Activated naive CD4-positive, alpha-beta T cell treated with anti-CD3 and anti-CD28 coated beads, Interleukin-2, amount 50 U/mL, for 24 hours (primary cell): ENCODE results near the gene HIPK4.
"Not testable (repeated sequence)": the region's sequence is repeated elsewhere in the genome, so short reads cannot be mapped to it uniquely, and the experiment has no call there.

ENCODE experiments used
- H3K27ac Mint-ChIP-seq: one replicate; pipeline ENCODE4 v1.8.0; 2021; ENCODE audit warnings: mild to moderate bottlenecking, mixed read lengths
- H3K27me3 Mint-ChIP-seq: one replicate; pipeline ENCODE4 v1.8.0; 2021; ENCODE audit warnings: mixed read lengths
- H3K36me3 Mint-ChIP-seq: one replicate; pipeline ENCODE4 v1.8.0; 2021; ENCODE audit warnings: mixed read lengths
- H3K4me1 Mint-ChIP-seq: one replicate; pipeline ENCODE4 v1.8.0; 2021; ENCODE audit warnings: mixed read lengths
- H3K4me3 Mint-ChIP-seq: one replicate; pipeline ENCODE4 v1.8.0; 2021; ENCODE audit warnings: mild to moderate bottlenecking, mixed read lengths
- H3K9me3 Mint-ChIP-seq: one replicate; pipeline ENCODE4 v1.8.0; 2021; ENCODE audit warnings: mixed read lengths

HIPK4 gene

GRCh38 chr19:40390084-40390742, at the start of gene HIPK4:
TSS of gene HIPK4 (minus strand) at chr19:40390181. CDS start at chr19:40389902, 279 bp downstream.
- Mint-ChIP-seq H3K36me3 (no peaks in the 10 kb centered on the region), H3K27me3 (no peaks in the 10 kb centered on the region), H3K27ac (no peak within 1 kb of the TSS), H3K9me3 (no peaks in the 10 kb centered on the region), H3K4me1 (no peaks in the 10 kb centered on the region), H3K4me3 (no peak within 1 kb of the TSS)

DNA sequence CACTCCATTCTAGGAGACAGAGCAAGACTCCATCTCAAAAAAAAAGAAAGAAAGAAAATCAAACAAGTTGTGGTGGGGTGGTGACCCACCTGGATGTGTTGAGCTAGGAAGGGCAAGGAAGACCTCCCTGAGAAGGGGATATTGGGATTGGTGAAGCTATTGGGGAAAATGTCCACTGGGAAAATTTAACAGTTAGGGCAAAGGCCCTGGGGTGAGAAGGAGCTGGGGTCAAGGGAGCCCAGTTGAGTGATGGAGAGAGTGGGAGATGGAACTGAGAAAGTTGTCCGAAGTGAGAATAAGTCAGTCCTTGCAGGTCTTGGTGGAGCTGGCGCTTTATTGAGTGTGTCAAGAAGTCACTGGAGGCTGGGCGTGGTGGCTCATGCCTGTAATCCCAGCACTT, 48.3 kb upstream of the HIPK4 start:
- Mint-ChIP-seq H3K4me1 (peaks cover 28% of the 10 kb centered on the region), H3K27me3 (no peaks in the 10 kb centered on the region), H3K36me3 (no peaks in the 10 kb centered on the region), H3K4me3 (no peak overlapping the region), H3K9me3 (no peaks in the 10 kb centered on the region), H3K27ac (no peak overlapping the region)

GRCh38 chr19:40433391-40434216, 43.6 kb upstream of the HIPK4 start:
- Mint-ChIP-seq H3K9me3 (no peaks in the 10 kb centered on the region), H3K27ac (peak overlapping the region; percentile 99), H3K36me3 (no peaks in the 10 kb centered on the region), H3K27me3 (no peaks in the 10 kb centered on the region), H3K4me1 (peaks cover 20% of the 10 kb centered on the region), H3K4me3 (peak overlapping the region; percentile 88)

- H3K9me3 Mint-ChIP-seq, H3K27me3 Mint-ChIP-seq, H3K36me3 Mint-ChIP-seq: not testable (repeated sequence)
- peak overlapping the region; percentile 99 for H3K27ac Mint-ChIP-seq
- H3K4me3 Mint-ChIP-seq, result peak overlapping the region; percentile 88
- H3K4me1 Mint-ChIP-seq, result peaks cover 20% of the 10 kb centered on the region
Observed at GRCh38 chr19:40432760-40433159, 42.8 kb upstream of the HIPK4 start.

GRCh38 chr19:40431698-40432097, 41.7 kb upstream of the HIPK4 start:
- Mint-ChIP-seq H3K9me3 (no peaks in the 10 kb centered on the region), H3K4me3 (no peak overlapping the region), H3K4me1 (peaks cover 20% of the 10 kb centered on the region), H3K36me3 (no peaks in the 10 kb centered on the region), H3K27ac (peak overlapping the region; percentile 55), H3K27me3 (no peaks in the 10 kb centered on the region)

DNA sequence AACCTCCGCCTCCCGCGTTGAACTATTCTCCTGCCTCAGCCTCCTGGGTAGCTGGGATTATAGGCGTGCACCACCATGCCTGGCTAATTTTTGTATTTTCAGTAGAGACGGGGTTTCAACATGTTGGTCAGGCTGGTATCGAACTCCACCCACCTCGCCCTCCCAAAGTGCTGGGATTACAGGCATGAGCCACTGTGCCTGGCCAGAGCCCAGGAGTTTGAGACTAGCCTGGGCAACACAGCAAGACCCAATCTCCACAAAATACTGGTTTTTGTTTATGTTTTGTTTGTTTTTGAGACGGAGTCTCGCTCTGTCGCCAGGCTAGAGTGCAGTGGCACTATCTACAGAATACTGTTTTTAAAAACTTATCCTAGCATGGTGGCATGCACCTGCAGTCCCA, 40.3 kb upstream of the HIPK4 start:
- not testable (repeated sequence) for H3K9me3 Mint-ChIP-seq, H3K4me3 Mint-ChIP-seq, H3K36me3 Mint-ChIP-seq, H3K27ac Mint-ChIP-seq, H3K27me3 Mint-ChIP-seq
- H3K4me1 Mint-ChIP-seq, result peaks cover 18% of the 10 kb centered on the region

- H3K4me3 Mint-ChIP-seq, H3K9me3 Mint-ChIP-seq, H3K27me3 Mint-ChIP-seq, H3K36me3 Mint-ChIP-seq: not testable (repeated sequence)
- H3K27ac Mint-ChIP-seq, result peak overlapping the region; percentile 27
- H3K4me1 Mint-ChIP-seq, result peaks cover 13% of the 10 kb centered on the region
Observed at GRCh38 chr19:40428197-40428596, 38.2 kb upstream of the HIPK4 start.

GRCh38 chr19:40425450-40426287, 35.7 kb upstream of the HIPK4 start, which contains the start of gene SERTAD1:
TSS of gene SERTAD1 (minus strand) at chr19:40425992. CDS start at chr19:40423546, 2,446 bp downstream.
- Mint-ChIP-seq H3K4me1 (peaks cover 26% of the 10 kb centered on the region), H3K4me3 (peak within 1 kb of the TSS; percentile 98)

DNA sequence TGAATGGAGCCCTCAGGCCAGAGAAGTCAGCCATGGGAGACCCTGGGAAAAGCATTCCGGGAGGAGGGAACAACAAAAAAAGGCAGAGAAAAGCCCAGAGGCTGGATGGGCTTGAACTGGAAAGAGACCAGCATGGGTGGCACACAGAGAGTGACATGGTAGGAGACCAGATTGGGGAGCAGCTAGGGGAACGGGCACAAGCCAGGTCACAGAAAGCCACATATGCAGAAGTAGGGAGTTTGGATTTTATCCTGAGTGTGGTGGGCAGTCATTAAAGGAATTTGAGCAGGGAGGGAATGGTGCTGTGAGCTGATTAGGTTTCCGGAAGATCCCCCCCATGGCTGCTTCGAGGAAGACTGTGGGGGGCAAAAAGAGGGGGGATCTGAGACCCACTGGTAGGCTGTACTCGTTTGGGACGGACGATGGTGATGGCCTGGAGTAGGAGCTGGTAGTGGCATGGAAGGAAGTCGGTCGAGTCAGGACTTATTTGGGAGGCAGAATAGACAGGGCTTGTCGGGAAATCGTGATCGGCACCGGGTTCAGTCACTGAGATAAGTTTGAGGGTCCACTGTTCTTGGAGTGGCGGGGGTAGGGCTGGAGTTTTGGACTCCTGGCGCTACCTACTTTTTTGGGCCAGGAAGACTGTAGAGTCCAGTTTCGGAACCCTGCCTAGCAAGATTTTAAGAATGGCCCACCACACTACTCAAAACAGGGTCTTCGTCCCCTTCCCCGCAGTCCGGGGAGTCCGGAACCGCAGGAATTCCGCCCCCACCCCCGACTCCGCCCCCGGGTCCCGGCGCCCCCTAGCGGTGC, 34.9 kb upstream of the HIPK4 start:
- H3K9me3 Mint-ChIP-seq, result no peaks in the 10 kb centered on the region
- peaks cover 26% of the 10 kb centered on the region for H3K4me1 Mint-ChIP-seq
- H3K4me3 Mint-ChIP-seq, result peak overlapping the region; percentile 98
- H3K27me3 Mint-ChIP-seq, result no peaks in the 10 kb centered on the region
- H3K27ac Mint-ChIP-seq, result peak overlapping the region; percentile 98
- H3K36me3 Mint-ChIP-seq, result peaks cover 6% of the 10 kb centered on the region

More at GRCh38 chr19:40425450-40426287, 35.7 kb upstream of the HIPK4 start, which contains the start of gene SERTAD1:
- Mint-ChIP-seq H3K27me3 (no peaks in the 10 kb centered on the region), H3K36me3 (peaks cover 6% of the 10 kb centered on the region), H3K9me3 (no peaks in the 10 kb centered on the region), H3K27ac (peak within 1 kb of the TSS; percentile 99)

DNA sequence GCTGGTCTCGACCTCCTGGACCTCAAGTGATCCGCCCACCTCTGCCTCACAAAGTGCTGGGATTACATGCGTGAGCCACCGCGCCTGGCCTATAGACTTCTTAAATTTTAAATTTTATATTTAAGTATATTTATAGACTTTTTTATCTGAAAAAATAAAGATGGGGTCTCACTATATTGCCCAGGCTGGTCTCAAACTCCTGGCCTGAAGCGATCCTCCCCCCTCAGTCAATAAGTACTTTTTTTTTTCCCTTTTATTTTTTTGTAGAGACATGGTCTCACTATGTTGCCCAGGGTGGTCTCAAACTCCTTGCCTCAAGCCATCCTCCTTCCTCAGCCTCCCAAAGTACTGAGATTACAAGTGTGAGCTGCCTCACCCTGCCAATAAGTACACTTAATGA, 34.0 kb upstream of the HIPK4 start:
- H3K4me1 Mint-ChIP-seq, result peaks cover 28% of the 10 kb centered on the region
- H3K9me3 Mint-ChIP-seq, result no peaks in the 10 kb centered on the region
- H3K36me3 Mint-ChIP-seq, result peaks cover 6% of the 10 kb centered on the region
- H3K27me3 Mint-ChIP-seq, result no peaks in the 10 kb centered on the region
- H3K4me3 Mint-ChIP-seq, result peak overlapping the region; percentile 98
- peak overlapping the region; percentile 82 for H3K27ac Mint-ChIP-seq

GRCh38 chr19:40422748-40423566, 33.0 kb upstream of the HIPK4 start:
- Mint-ChIP-seq H3K4me1 (peaks cover 29% of the 10 kb centered on the region), H3K9me3 (no peaks in the 10 kb centered on the region), H3K36me3 (peaks cover 6% of the 10 kb centered on the region), H3K4me3 (peak overlapping the region; percentile 98), H3K27me3 (no peaks in the 10 kb centered on the region), H3K27ac (peak overlapping the region; percentile 56)

- Mint-ChIP-seq H3K27me3 (no peaks in the 10 kb centered on the region), H3K4me1 (peaks cover 32% of the 10 kb centered on the region), H3K4me3 (peak overlapping the region; percentile 98)
Observed at GRCh38 chr19:40421993-40422747, 32.2 kb upstream of the HIPK4 start.

GRCh38 chr19:40420766-40421765, 31.1 kb upstream of the HIPK4 start:
- no peaks in the 10 kb centered on the region for H3K9me3 Mint-ChIP-seq
- peaks cover 33% of the 10 kb centered on the region for H3K4me1 Mint-ChIP-seq
- H3K27me3 Mint-ChIP-seq, result no peaks in the 10 kb centered on the region
- peak overlapping the region; percentile 86 for H3K27ac Mint-ChIP-seq
- H3K4me3 Mint-ChIP-seq, result peak overlapping the region; percentile 98
- peaks cover 6% of the 10 kb centered on the region for H3K36me3 Mint-ChIP-seq

More at GRCh38 chr19:40421993-40422747, 32.2 kb upstream of the HIPK4 start:
- Mint-ChIP-seq H3K36me3 (peaks cover 6% of the 10 kb centered on the region), H3K9me3 (no peaks in the 10 kb centered on the region), H3K27ac (peak overlapping the region; percentile 56)
